ENCODE results near the gene TMEM11.
"Not testable (repeated sequence)": the region's sequence is repeated elsewhere in the genome, so short reads cannot be mapped to it uniquely, and the experiment has no call there.

Gene TMEM11

GRCh38 chr17:21242026-21242697 is 28.2 kb upstream of the TMEM11 start:
- no peak for DNase-seq

- no peak for DNase-seq
These were observed 27.6 kb upstream of the TMEM11 start for GRCh38 chr17:21241564-21241963.

GRCh38 chr17:21240369-21241055 is 26.6 kb upstream of the TMEM11 start:
- DNase-seq: no peak

GRCh38 chr17:21239680-21240368 is 25.9 kb upstream of the TMEM11 start:
- DNase-seq: peak; percentile 22

- DNase-seq: no peak
These were observed 22.0 kb upstream of the TMEM11 start for GRCh38 chr17:21235921-21236320.

- no peak for DNase-seq
These were observed 19.8 kb upstream of the TMEM11 start for GRCh38 chr17:21233581-21234347.

GRCh38 chr17:21232033-21232749 is 18.2 kb upstream of the TMEM11 start:
- DNase-seq: no peak

- no peak for DNase-seq
These were observed 17.6 kb upstream of the TMEM11 start for GRCh38 chr17:21231533-21231932.

GRCh38 chr17:21228845-21229244 is 14.9 kb upstream of the TMEM11 start:
- DNase-seq: no peak

- no peak for DNase-seq
These were observed 14.2 kb upstream of the TMEM11 start for GRCh38 chr17:21228111-21228510.

GRCh38 chr17:21227277-21227676 is 13.3 kb upstream of the TMEM11 start:
- not testable (repeated sequence) for DNase-seq

GRCh38 chr17:21223086-21223485 is 9.1 kb upstream of the TMEM11 start:
- no peak for DNase-seq

- no peak for DNase-seq
These were observed 4.9 kb upstream of the TMEM11 start for GRCh38 chr17:21218831-21219380.

GRCh38 chr17:21218101-21218500 is 4.1 kb upstream of the TMEM11 start:
- peak; percentile 38 for DNase-seq

GRCh38 chr17:21217346-21217745 is 3.4 kb upstream of the TMEM11 start:
- no peak for DNase-seq

GRCh38 chr17:21215935-21216334 is 2.0 kb upstream of the TMEM11 start:
- DNase-seq: peak; percentile 16

- no peak for DNase-seq
These were observed 998 bp upstream of the TMEM11 start for GRCh38 chr17:21214777-21215541.

- DNase-seq: no peak
These were observed 335 bp downstream of the TMEM11 start for GRCh38 chr17:21213638-21214014.

GRCh38 chr17:21212826-21213637 is 929 bp downstream of the TMEM11 start:
- peak; percentile 9 for DNase-seq

- DNase-seq: peak; percentile 8
These were observed 2.0 kb downstream of the TMEM11 start for GRCh38 chr17:21211825-21212479.

All from activated CD4-positive, alpha-beta T cell treated with anti-CD3 and anti-CD28 coated beads, Interleukin-2, amount 50 U/mL, for 16 hours (primary cell).